CD4-positive, alpha-beta T cell treated with Interleukin-15 for 1 hour (primary cell): ENCODE data around the gene ITIH4.

Experiments used
- DNase-seq: peaks from one replicate; pipeline ENCODE4 v3.0.0-alpha.2; 2020

The ITIH4 gene

DNA sequence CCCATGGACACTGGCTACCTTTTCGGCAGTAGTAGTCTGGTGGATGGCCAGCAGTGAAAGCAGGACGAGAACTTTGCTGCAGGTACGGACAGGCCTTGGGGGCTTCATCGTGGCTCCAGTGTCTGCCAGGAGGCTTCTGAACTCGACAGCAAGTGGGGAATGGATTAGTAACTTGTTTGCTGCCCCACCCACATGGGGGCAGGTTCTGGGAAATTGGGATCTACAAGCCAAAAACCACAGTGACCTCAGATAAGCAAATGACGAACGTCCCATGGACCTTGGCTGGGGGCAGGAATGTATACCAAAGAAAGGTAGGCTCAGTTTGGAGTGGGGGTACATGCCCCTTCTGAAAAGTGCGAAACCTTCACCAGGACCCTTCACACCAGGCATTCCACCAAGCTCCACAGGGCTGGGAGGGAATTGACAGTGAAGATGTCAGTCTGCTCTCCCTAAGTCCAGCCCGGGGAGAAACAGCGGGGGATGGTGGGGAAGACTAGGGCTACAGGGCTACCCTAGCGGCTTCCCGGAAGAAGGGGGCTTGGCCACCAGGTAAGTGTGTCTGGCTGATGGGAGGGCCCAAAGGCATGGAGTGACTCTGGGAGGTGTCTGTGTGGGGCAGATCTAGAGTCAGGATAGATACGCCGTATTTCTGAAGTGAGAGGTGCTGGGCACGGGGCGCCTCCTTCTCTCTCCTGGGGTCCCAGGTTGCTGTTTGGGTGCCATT, at the start of gene ITIH4:
ITIH4 (minus strand) TSS at position 138 of the 724 bp plus-strand sequence; CDS start at position 108, 30 bp downstream.
- DNase-seq: no peak

- no peak for DNase-seq
Measured at GRCh38 chr3:52880047-52880446, 49.6 kb upstream of the ITIH4 start.

DNA sequence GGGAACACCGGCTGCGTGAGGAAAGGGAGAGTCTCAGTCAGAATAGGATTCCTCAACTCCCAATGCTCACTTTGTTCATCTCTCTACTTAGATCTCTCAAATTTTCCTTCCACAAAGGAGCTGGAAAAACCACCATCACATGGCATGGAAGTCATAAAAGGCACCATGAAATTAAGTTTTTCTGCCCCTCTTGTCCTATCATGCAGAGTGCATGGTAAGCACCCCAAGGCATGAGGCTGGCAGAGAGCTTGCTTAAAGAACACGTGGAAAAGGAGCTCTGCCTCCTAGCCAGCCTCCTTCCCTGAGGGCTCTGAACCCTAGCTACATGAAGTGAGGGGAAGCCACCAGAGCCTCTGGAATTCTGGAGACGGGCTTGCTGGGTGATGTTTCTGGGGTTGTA, 49.1 kb upstream of the ITIH4 start:
- no peak for DNase-seq

DNA sequence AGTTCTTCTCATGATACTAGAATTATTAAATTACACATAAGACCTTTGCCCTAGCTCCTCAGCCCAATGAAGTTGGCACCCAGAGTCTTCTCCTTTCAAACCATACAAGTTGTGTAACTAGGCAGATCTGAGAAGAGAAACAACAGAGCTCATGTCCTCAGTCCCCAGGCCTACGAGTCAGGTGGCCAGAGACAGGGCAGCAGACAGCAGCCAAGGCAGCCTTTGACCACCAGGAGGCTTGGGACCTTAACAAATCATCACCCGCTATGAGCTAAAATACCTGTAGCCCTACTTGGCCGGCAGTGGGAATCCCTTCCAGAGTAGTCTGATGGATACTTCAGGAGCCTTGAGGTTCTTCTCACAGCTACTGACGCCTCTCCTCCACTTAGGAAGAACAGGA, 48.6 kb upstream of the ITIH4 start:
- DNase-seq: no peak

GRCh38 chr3:52877085-52877484, 46.6 kb upstream of the ITIH4 start:
- DNase-seq: no peak

DNA sequence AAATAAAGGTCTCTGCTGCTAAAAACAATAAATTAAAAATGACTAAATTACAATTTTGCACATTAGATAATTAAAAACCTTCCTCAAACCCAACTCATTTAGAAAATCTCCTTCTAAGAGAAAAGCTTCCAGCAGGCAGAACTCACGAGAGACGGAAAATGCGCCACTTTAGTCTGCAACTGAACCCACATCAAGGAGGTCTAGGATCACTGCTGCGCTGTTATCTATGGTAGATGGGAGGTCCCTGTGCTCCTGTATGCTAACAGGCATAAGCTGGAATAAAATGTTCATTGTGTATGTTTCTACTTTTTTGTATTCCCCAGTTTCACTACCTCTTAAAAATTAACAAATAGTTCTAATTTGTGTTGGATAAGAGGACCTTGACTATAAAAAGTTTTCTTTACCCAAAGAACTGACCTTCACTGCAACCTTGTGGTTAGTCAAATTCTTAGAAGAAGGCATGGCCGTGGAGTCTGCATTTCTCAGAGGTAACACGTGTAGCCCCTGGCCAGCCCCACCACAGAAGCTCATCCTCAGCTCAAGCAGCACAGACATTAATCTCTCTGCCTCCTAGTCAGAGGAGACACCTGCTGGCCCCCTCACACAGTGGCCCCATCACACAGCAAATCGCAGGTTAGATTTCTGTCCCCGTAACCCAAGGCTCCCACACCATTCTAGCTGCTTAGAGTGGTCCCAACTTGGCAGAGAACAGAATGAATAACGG, 44.6 kb upstream of the ITIH4 start:
- DNase-seq: no peak

GRCh38 chr3:52874160-52874701, 43.8 kb upstream of the ITIH4 start:
- no peak for DNase-seq

DNA sequence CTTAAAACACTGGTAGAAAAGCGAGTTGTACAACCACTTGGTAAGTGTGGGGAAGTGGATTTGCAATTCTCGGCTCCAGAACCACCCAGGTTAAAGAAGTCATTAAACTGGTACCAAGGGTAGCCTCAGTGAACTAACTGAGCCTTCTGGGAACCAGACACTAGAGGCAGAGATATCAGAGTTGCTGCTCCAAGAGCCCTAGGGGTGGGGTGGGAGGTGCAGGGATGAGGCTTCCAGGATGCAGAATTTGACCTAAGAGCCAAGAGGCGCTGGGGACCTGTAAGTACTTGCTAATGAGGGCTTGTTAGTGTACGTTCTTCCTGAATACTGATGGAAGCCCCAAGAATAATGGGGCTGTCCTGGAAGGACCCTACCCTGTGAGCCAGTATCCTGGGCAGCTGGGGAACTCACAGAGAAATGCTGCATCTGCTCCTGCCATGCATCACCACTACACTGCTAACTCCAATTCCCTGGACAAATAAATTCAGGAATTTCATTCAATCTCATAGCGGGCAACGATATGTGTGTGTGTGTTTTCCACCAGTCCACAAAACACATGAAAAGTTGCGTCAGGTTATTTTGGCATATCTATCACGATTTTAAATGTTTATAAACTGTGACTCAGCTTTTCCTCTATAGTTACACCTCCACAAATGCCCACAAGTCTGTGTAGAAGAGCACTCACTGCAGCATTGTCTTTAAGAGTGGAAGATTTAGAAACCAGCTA, 43.1 kb upstream of the ITIH4 start:
- DNase-seq: no peak

DNA sequence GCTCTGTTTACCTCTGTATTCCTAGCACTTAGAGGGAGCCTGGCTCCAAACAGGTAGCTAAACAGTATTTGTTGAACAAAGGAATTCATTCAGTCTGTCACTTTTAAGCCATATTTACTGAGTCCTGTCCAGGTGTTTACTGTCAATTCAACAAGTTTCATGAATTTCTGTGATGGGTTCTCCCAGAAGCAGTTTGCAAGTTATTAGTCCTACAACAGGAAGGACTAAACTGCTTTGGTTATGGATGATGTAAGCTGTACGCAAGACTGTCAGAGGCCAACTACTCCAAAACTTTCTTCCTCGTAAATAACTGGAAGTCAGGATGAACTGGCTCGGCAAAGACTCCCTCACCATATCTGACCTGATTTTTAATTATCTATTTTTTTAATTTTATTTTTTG, 41.8 kb upstream of the ITIH4 start:
- DNase-seq: no peak

GRCh38 chr3:52871761-52872160, 41.3 kb upstream of the ITIH4 start:
- no peak for DNase-seq

DNA sequence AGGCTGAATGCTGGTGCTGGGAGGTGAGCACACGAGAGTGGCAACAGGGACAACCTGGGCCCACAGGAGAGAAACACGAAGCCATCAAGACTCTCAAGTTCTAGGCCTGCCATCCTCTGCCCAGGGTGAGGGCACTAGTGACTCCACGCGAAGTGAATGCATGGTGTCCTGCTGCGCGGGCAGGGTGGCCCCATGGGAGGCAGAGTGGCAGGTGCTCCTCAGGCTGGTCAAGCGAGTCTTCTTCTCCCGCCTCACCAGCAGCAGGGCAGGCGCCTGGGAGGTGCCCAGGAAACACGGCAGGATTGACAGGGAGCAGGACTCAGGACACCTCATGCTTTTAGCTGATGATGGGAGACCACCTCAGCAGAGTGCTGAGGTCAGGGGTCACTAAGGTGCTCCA, 40.0 kb upstream of the ITIH4 start:
- no peak for DNase-seq

DNA sequence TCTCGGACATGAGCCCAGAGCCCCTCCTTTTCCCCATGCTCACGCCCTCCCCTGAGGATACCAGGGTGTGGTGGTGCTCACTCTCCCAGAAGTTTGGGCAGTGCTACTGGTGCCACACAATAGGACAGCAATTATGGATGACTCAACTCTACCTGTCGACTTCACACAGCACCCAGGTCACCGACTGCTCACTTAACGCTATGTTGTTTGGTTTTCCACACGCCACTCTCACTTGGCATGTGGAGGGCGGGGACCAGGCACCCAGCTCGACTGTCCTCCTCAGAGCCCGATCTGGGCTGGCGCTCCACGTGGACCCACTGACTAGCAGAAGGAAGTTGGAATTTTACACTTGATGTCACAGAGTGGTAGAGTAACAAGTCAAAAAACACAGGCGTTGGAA, 36.0 kb upstream of the ITIH4 start:
- no peak for DNase-seq

DNA sequence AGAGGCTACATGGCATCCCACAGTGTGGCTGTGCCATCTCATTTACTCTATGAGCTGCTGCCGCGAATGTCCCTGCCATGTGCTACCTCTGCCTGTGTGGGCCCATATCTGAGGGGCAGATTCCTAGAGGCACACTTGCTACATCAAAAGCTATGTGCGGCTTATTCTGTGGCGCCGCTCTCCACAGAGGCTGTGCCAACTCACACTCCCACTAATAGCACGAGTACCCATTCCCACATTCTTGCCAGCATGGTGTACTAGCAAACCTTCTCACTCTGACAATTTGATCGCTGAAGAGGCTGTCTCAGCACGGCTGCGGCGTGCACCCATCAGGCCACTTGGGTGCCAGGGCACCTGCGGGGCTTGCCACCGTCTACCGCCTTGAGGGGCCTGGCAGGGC, 35.5 kb upstream of the ITIH4 start:
- DNase-seq: no peak

GRCh38 chr3:52860424-52860768, 29.9 kb upstream of the ITIH4 start:
- DNase-seq: no peak

DNA sequence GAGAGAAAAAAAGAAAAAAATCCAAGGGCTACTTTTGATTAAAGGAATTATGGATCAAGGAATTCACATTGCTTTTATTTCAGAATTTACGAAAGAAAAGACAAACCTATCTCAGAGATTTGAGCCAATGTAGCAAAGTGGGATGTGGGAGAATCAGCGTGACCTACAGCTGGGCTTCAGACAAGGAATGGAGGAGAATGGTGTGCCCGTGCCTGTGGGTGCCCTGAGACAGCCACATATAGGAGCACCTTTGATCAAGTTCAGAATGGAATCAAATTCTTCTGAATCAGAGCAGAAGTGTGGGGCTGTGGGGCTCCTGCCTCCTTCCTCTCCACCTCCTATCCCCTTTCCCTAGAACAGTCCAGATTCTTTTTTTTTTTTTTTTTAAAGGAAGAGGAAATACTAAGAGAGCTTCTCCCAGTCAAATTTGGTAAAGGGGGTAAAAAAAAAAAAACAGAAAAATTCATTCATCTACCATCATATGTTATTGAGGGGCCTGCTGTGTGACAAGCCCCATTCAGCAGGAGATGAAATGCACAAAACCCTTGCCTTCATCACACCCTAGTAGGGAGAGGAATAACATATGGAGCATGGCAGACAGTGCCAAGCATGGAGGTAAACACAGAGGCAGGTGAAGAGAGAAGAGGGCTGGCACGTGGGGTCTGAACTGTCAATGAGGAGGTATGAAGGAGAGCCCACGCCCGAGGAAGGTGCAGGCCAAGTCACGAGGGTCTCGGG, 29.4 kb upstream of the ITIH4 start:
- no peak for DNase-seq

DNA sequence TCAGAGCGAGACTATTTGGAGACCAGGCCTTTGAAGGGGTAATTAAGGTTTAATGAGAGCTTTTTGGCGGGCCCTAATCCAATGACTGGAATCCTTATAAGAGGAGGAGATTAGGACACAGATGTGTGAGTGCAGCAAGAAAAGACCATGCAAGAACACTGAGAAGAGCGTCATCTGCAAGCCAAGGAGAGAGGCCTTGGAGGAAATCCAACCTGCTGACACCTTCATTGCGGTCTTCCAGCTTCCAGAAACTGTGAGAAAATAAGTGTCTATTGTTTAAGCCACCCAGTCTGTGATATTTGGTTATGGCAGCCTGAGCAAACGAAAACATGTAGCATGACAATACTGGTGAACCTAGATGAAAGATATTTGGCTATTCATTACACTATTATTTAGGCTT, 27.4 kb upstream of the ITIH4 start:
- no peak for DNase-seq

DNA sequence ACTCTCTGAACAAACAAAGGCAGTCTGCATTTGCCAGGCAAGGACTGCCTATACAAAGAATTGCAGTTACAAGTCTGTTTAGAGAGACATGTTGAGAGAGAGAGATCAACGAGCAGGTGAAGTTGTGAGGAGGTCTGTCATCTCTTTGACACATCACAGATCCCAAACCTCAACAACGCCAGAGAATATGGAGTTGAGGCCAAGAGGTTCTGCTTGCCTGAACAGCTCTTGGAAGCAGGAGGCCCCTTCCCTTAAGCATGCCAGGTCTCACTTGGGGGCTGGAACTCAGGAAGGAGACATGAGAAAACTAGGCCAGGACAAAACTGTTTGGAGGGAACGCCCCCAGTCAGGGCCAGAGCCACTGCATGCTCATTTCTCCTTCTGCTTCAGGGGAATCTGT, 26.7 kb upstream of the ITIH4 start:
- no peak for DNase-seq

GRCh38 chr3:52856666-52857065, 26.2 kb upstream of the ITIH4 start:
- DNase-seq: no peak

DNA sequence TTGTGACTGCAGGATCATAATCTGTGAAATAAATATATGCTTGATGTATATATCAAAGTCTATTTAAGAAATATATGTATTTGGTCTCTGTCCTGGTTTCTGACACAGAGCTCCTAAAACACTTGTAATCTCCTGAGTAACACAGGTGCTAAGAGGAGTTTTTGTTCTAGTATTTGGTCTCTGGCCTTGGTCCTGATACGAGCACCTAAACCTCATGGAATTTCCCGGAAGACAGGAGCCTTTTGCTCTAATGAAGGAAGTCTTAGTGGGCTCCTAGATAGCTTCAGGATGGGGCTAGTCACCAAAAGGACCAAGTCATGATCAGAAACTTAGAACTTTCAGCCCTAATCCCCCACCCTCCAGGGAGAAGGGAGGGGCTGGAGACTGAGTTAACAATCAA, 23.5 kb upstream of the ITIH4 start:
- no peak for DNase-seq

DNA sequence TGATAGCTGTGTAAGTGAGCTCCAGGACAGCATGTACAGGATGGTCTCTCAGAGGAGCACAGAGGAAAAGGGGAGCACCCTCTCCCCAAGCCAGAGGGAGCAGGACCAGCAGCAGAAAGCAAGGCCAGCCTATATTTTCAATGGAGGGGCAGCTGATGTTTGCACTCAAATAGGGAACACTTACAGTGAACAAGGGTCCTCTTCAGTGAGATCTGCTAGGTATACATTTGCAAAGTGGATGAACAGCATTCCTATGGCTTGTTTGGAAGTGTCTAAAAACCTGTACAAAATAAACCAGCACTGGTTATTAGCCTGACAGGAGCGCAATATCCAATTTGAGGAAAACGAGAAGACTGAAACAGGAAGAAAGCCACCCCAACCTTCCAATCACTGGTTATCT, 21.9 kb upstream of the ITIH4 start:
- DNase-seq: no peak

- DNase-seq: no peak
Measured at GRCh38 chr3:52851348-52851747, 20.9 kb upstream of the ITIH4 start.

GRCh38 chr3:52849656-52850055, 19.2 kb upstream of the ITIH4 start:
- DNase-seq: no peak

DNA sequence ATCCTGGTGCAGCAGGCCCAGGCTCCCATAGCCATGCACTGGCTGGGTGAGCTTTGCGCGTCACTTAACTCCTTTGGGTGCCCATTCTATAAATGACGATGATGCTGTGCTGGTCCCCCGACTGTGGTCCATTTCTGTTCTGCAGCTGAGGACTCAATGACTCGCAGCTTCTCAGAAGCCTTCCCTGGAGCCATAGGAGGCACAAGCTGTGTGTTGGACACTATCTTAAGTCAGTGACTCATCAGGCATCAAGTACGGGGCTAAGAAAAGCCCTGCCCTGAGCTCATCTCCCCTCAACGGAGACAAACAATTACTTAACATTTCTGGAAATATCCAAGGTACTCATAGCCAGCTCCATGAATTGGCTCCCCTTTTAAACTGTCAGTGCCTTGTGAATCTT, 18.1 kb upstream of the ITIH4 start:
- no peak for DNase-seq
